Muscle of arm (tissue), 12 donors: Measurements from ENCODE around the gene SMAD7. TPM values are rescaled to one million over a fixed set of nuclear protein-coding genes. Genes with fewer than 3 reads are reported as not detected.

Source experiments
- DNase-seq: peaks from one replicate; pipeline ENCODE4 v3.0.0-alpha.2; 2013
- polyA plus RNA-seq, 12 donors: library from polyadenylated mRNA; unstranded; fragments of 120-200 nt; gene quantifications; one replicate each; pipeline ENCODE4 v1.2.1, GENCODE V29; 2013; ENCODE audit not compliant: insufficient read length in 12 of 12

The SMAD7 gene
- polyA plus RNA-seq, 12 donors: 9.2 to 23.4 (median 11.8) TPM; not detected in 1

- DNase-seq: no peak
Observed at GRCh38 chr18:48917579-48918517, 32.9 kb downstream of the SMAD7 start.

- DNase-seq: no peak
Observed at GRCh38 chr18:48915626-48916425, 34.9 kb downstream of the SMAD7 start.

GRCh38 chr18:48914581-48915251 is 36.0 kb downstream of the SMAD7 start:
- no peak for DNase-seq

- DNase-seq: no peak
Observed at GRCh38 chr18:48913775-48914174, 37.0 kb downstream of the SMAD7 start.

GRCh38 chr18:48913201-48913600 is 37.6 kb downstream of the SMAD7 start:
- DNase-seq: no peak

- DNase-seq: no peak
Observed at GRCh38 chr18:48910972-48911545, 39.7 kb downstream of the SMAD7 start.

- no peak for DNase-seq
Observed at GRCh38 chr18:48909721-48910120, 41.0 kb downstream of the SMAD7 start.

GRCh38 chr18:48908916-48909315 is 41.8 kb downstream of the SMAD7 start:
- no peak for DNase-seq

GRCh38 chr18:48905513-48905912 is 45.3 kb downstream of the SMAD7 start:
- no peak for DNase-seq

- no peak for DNase-seq
Observed at GRCh38 chr18:48904847-48905394, 45.8 kb downstream of the SMAD7 start.

GRCh38 chr18:48904091-48904490 is 46.7 kb downstream of the SMAD7 start:
- no peak for DNase-seq

- DNase-seq: no peak
Observed at GRCh38 chr18:48902856-48903601, 47.7 kb downstream of the SMAD7 start.

- DNase-seq: peak; percentile 69
Observed at GRCh38 chr18:48902023-48902855, 48.5 kb downstream of the SMAD7 start.

- DNase-seq: no peak
Observed at GRCh38 chr18:48901145-48902022, 49.4 kb downstream of the SMAD7 start.

GRCh38 chr18:48900469-48900868 is 50.3 kb downstream of the SMAD7 start:
- no peak for DNase-seq

- no peak for DNase-seq
Observed at GRCh38 chr18:48899558-48900174, 51.1 kb downstream of the SMAD7 start.

- DNase-seq: no peak
Observed at GRCh38 chr18:48898521-48898920, 52.2 kb downstream of the SMAD7 start.

- DNase-seq: no peak
Observed at GRCh38 chr18:48897531-48897930, 53.2 kb downstream of the SMAD7 start.
